ENCODE data around the gene DHX30.

DNA sequence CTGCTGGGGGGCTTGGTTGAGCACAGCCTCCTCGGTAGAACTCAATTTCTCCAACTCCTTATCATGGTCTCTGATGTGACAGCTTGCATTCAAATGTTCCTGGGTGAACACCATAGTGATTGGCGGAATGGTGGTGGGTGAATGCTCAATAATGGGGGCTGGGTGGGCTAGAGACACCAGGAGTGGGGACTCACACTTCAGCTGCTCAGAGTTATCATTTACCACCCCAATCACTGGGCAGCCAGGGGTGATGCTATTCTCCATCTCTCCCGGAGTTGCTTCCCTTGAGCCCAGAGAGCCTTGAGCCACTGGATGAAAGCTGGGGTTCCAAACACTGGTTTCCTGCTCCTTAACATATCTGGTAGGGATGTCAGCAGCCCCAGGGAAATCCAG lies 88.7 kb downstream of the DHX30 start:
- TF ChIP-seq, protein P1, sequence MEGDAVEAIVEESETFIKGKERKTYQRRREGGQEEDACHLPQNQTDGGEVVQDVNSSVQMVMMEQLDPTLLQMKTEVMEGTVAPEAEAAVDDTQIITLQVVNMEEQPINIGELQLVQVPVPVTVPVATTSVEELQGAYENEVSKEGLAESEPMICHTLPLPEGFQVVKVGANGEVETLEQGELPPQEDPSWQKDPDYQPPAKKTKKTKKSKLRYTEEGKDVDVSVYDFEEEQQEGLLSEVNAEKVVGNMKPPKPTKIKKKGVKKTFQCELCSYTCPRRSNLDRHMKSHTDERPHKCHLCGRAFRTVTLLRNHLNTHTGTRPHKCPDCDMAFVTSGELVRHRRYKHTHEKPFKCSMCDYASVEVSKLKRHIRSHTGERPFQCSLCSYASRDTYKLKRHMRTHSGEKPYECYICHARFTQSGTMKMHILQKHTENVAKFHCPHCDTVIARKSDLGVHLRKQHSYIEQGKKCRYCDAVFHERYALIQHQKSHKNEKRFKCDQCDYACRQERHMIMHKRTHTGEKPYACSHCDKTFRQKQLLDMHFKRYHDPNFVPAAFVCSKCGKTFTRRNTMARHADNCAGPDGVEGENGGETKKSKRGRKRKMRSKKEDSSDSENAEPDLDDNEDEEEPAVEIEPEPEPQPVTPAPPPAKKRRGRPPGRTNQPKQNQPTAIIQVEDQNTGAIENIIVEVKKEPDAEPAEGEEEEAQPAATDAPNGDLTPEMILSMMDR (optimal IDR thresholded peaks at IDR 0.05 in 1 of 3, IDR thresholded peaks at IDR 0.05 in 1 of 3, conservative IDR thresholded peaks at IDR 0.05 in 1 of 3; ENCODE audit: extremely low read depth in 1 of 3, insufficient read depth in 2 of 3, low read length in 3 of 3), result no peak
- TF ChIP-seq EZH2 (IDR thresholded peaks at IDR 0.05; ENCODE audit: low read length), result no peak
